CD14-positive monocyte (primary cell): ENCODE measurements around the gene SUCNR1. TPM values are rescaled to one million over a fixed set of nuclear protein-coding genes. Genes with fewer than 3 reads are reported as not detected.

Experiments
- DNase-seq, 3 donors: peaks; one replicate each; pipeline ENCODE4 v3.0.0-alpha.2; 2011 to 2022
- H2AFZ ChIP-seq: 2 replicates; pipeline ENCODE4 v1.6.0; 2012; ENCODE audit warnings: mild to moderate bottlenecking, low read depth, low read length, inconsistent platforms; ENCODE audit not compliant: insufficient read depth, poor library complexity, severe bottlenecking
- H3K27ac ChIP-seq, 2 donors: 1 replicate in 1 of 2; 2 replicates in 1 of 2; pipeline ENCODE4 v1.5.1; 2012 to 2013; ENCODE audit warnings: low read length in 2 of 2, control low read depth in 1 of 2, inconsistent platforms in 1 of 2, low read depth in 1 of 2, mild to moderate bottlenecking in 1 of 2
- H3K27me3 ChIP-seq, 2 donors: one replicate each; pipeline versions ENCODE4 v1.6.0 to v1.6.1; 2011 to 2013; ENCODE audit warnings: low read length in 2 of 2; ENCODE audit not compliant: control insufficient read depth in 2 of 2, insufficient read depth in 2 of 2
- H3K36me3 ChIP-seq, 2 donors: replicated peaks in 1 of 2; 1 replicate in 1 of 2; 2 replicates in 1 of 2; pipeline versions ENCODE4 v1.5.1 to v1.6.1; 2012 to 2013; ENCODE audit warnings: low read length in 2 of 2, control low read depth in 1 of 2, inconsistent platforms in 1 of 2, mild to moderate bottlenecking in 1 of 2; ENCODE audit not compliant: insufficient read depth in 2 of 2, control insufficient read depth in 1 of 2
- H3K4me1 ChIP-seq, 2 donors: 1 replicate in 1 of 2; 2 replicates in 1 of 2; pipeline versions ENCODE4 v1.5.1 to v1.6.1; 2012 to 2013; ENCODE audit warnings: low read length in 2 of 2, control low read depth in 1 of 2, inconsistent platforms in 1 of 2, mild to moderate bottlenecking in 1 of 2, moderate library complexity in 1 of 2; ENCODE audit not compliant: insufficient read depth in 2 of 2, control insufficient read depth in 1 of 2
- H3K4me2 ChIP-seq: replicated peaks from 2 replicates; pipeline ENCODE3; 2012; ENCODE audit warnings: low read length, moderate library complexity, mild to moderate bottlenecking; ENCODE audit not compliant: poor library complexity, severe bottlenecking; ENCODE audit errors: extremely low read depth
- H3K4me3 ChIP-seq, 3 experiments: fragments of 200-600 bp in 1 of 3; sonication (generic) in 1 of 3; replicated peaks in 1 of 3; 1 replicate in 2 of 3; 2 replicates in 1 of 3; pipeline ENCODE4 v1.5.1; 2011 to 2013; ENCODE audit warnings: low read length in 3 of 3, mild to moderate bottlenecking in 3 of 3, control low read depth in 2 of 3, low read depth in 2 of 3, inconsistent platforms in 1 of 3, moderate library complexity in 1 of 3
- H3K79me2 ChIP-seq: 2 replicates; pipeline ENCODE4 v1.6.0; 2012; ENCODE audit warnings: mild to moderate bottlenecking, control low read depth, inconsistent platforms, low read length, moderate library complexity; ENCODE audit not compliant: insufficient read depth
- H3K9ac ChIP-seq: 2 replicates; pipeline ENCODE4 v1.6.0; 2017; ENCODE audit warnings: low read length, mild to moderate bottlenecking; ENCODE audit not compliant: insufficient read depth, poor library complexity, severe bottlenecking
- H3K9me3 ChIP-seq, 2 donors: replicated peaks in 1 of 2; 1 replicate in 1 of 2; 2 replicates in 1 of 2; pipeline versions ENCODE4 v1.5.1 to v1.6.1; 2012 to 2013; ENCODE audit warnings: low read length in 2 of 2, control low read depth in 1 of 2; ENCODE audit not compliant: control insufficient read depth in 1 of 2, insufficient read depth in 1 of 2
- H4K20me1 ChIP-seq: 2 replicates; pipeline ENCODE4 v1.6.0; 2012; ENCODE audit warnings: mild to moderate bottlenecking, low read length, control low read depth, moderate library complexity; ENCODE audit not compliant: insufficient read depth
- H3K27ac Mint-ChIP-seq, 7 donors: one replicate each; pipeline ENCODE4 v1.8.0; 2020; ENCODE audit warnings: mild to moderate bottlenecking in 7 of 7, mixed read lengths in 7 of 7, moderate library complexity in 6 of 7, inconsistent platforms in 2 of 7
- H3K27me3 Mint-ChIP-seq, 3 donors: one replicate each; pipeline ENCODE4 v1.8.0; 2021 to 2022; ENCODE audit warnings: low read depth in 3 of 3, mild to moderate bottlenecking in 3 of 3, mixed read lengths in 3 of 3, moderate library complexity in 3 of 3, inconsistent platforms in 1 of 3
- H3K36me3 Mint-ChIP-seq, 2 donors: one replicate each; pipeline ENCODE4 v1.8.0; 2020; ENCODE audit warnings: mixed read lengths in 2 of 2, inconsistent platforms in 1 of 2, mild to moderate bottlenecking in 1 of 2
- H3K4me1 Mint-ChIP-seq: one replicate; pipeline ENCODE4 v1.8.0; 2020; ENCODE audit warnings: mild to moderate bottlenecking, mixed read lengths
- H3K4me3 Mint-ChIP-seq, 2 donors: one replicate each; pipeline ENCODE4 v1.8.0; 2020; ENCODE audit warnings: mild to moderate bottlenecking in 2 of 2, mixed read lengths in 2 of 2, moderate library complexity in 1 of 2
- H3K9me3 Mint-ChIP-seq, 7 donors: one replicate each; pipeline ENCODE4 v1.8.0; 2020 to 2022; ENCODE audit warnings: mixed read lengths in 7 of 7, mild to moderate bottlenecking in 6 of 7, moderate library complexity in 6 of 7, inconsistent platforms in 2 of 7
- WGBS: methylation state at CpG from one replicate; pipeline ENCODE4 v1.1.5; 2013; ENCODE audit warnings: missing lambda C conversion rate; ENCODE audit not compliant: insufficient coverage; 5-methylcytosine and 5-hydroxymethylcytosine counted together
- intact Hi-C, 2 donors: fragments of 100-400 bp; cut with micrococcal nuclease; formaldehyde crosslinking; loops; one replicate each; pipeline versions ENCODE4 v1.15.0 to v1.15.1; 2023
- polyA plus RNA-seq, 3 donors: library from polyadenylated mRNA; depleted of rRNA in 1 of 3; unstranded in 2 of 3; stranded (reverse) in 1 of 3; fragments of 300-500 nt in 2 of 3; fragments of >200 nt in 1 of 3; fragmentation: Illumina TruSeq in 2 of 3; gene quantifications; 1 replicate in 2 of 3; 2 replicates in 1 of 3; pipeline ENCODE4 v1.2.3, GENCODE V29; 2012 to 2021
- TF ChIP-seq, protein P1 (sequence below): fragments of 200-600 bp; IDR thresholded peaks from one replicate; pipeline ENCODE4 v1.8.0; 2022; ENCODE audit warnings: antibody characterized with exemption, mild to moderate bottlenecking

The SUCNR1 gene
- polyA plus RNA-seq, 3 donors = 0.09 to 0.28 (median 0.20) TPM

DNA sequence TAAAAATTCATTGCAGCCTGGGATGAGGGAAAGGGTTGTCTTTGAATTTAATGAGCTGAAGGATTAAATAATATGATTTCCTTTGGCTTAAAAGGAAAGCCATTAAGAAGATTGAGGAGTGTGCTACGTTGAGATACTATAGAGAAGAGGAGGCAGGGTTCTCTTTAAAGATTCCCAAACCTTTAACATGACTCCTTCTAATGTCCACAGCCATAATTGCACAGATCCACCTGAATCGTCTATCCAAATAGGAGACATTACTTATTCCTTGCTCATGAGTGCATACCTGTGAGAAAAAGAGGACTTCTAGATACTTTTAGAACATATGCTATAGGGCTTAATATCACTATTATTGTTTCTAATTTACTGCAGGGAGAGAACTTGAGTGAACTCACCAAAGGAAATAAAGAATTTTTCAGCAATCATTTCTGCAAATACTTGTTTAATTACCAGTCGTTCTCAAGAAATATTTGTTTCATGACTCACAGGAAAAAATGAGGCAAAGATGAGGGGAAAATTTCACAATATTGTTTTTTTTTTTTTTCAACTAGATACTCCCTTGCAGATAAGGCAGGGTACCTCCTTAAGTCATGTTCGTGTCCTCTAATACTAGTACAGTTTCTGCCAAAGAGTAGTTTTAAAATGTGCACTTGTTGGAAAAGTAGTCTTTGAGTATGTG is 8.9 kb upstream of the SUCNR1 start:
- TF ChIP-seq, protein P1, sequence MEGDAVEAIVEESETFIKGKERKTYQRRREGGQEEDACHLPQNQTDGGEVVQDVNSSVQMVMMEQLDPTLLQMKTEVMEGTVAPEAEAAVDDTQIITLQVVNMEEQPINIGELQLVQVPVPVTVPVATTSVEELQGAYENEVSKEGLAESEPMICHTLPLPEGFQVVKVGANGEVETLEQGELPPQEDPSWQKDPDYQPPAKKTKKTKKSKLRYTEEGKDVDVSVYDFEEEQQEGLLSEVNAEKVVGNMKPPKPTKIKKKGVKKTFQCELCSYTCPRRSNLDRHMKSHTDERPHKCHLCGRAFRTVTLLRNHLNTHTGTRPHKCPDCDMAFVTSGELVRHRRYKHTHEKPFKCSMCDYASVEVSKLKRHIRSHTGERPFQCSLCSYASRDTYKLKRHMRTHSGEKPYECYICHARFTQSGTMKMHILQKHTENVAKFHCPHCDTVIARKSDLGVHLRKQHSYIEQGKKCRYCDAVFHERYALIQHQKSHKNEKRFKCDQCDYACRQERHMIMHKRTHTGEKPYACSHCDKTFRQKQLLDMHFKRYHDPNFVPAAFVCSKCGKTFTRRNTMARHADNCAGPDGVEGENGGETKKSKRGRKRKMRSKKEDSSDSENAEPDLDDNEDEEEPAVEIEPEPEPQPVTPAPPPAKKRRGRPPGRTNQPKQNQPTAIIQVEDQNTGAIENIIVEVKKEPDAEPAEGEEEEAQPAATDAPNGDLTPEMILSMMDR = no peak
- peaks cover 0 to 7% of the 10 kb centered on the region in 2 donors for H3K4me1 ChIP-seq
- no peak for DNase-seq
- WGBS = no CpG with 5 or more reads among the region's 4 CpGs
- H3K36me3 Mint-ChIP-seq = no peaks in the 10 kb centered on the region
- no peak overlapping the region for H3K9ac ChIP-seq
- no peaks in the 10 kb centered on the region for H3K27me3 Mint-ChIP-seq
- no peak overlapping the region for H3K27ac ChIP-seq
- no peak overlapping the region for H3K4me2 ChIP-seq
- peaks cover 10% of the 10 kb centered on the region for H3K4me1 Mint-ChIP-seq
- no peak overlapping the region for H3K4me3 Mint-ChIP-seq
- H3K79me2 ChIP-seq = no peaks in the 10 kb centered on the region
- H3K9me3 Mint-ChIP-seq = peaks cover 0 to 2% (median 0%) of the 10 kb centered on the region in 7 donors
- H3K9me3 ChIP-seq = no peaks in the 10 kb centered on the region
- H4K20me1 ChIP-seq = no peaks in the 10 kb centered on the region
- no peaks in the 10 kb centered on the region for H3K27me3 ChIP-seq
- H2AFZ ChIP-seq = no peak overlapping the region
- peak overlapping the region in 1 of 7 donors; percentile 56 for H3K27ac Mint-ChIP-seq
- intact Hi-C loops = no loop called here
- H3K36me3 ChIP-seq = no peaks in the 10 kb centered on the region
- no peak overlapping the region for H3K4me3 ChIP-seq

- H3K4me1 Mint-ChIP-seq = peaks cover 20% of the 10 kb centered on the region
- no peaks in the 10 kb centered on the region for H3K27me3 Mint-ChIP-seq
- H3K27me3 ChIP-seq = no peaks in the 10 kb centered on the region
- no peak overlapping the region for H3K4me3 ChIP-seq
- H3K27ac Mint-ChIP-seq = no peak overlapping the region
- intact Hi-C loops = no loop called here
- no peaks in the 10 kb centered on the region for H3K36me3 ChIP-seq
- no peak overlapping the region for H3K9ac ChIP-seq
- peaks cover 11 to 23% of the 10 kb centered on the region in 2 donors for H3K4me1 ChIP-seq
- TF ChIP-seq, protein P1 = no peak
- H3K27ac ChIP-seq = no peak overlapping the region
- H3K9me3 Mint-ChIP-seq = peaks cover 0 to 2% (median 0%) of the 10 kb centered on the region in 7 donors
- H2AFZ ChIP-seq = no peak overlapping the region
- no peaks in the 10 kb centered on the region for H4K20me1 ChIP-seq
- H3K36me3 Mint-ChIP-seq = no peaks in the 10 kb centered on the region
- H3K9me3 ChIP-seq = no peaks in the 10 kb centered on the region
- H3K4me2 ChIP-seq = no peak overlapping the region
- H3K79me2 ChIP-seq = no peaks in the 10 kb centered on the region
- DNase-seq = no peak
- 92% methylated on average over 2 of the region's 4 CpGs for WGBS
- H3K4me3 Mint-ChIP-seq = no peak overlapping the region
Observed at GRCh38 chr3:151866711-151867410, 6.6 kb upstream of the SUCNR1 start.
